GM18511 (cell line): Measurements from ENCODE around the gene FAM169A.
"Not testable (repeated sequence)": the region's sequence is repeated elsewhere in the genome, so short reads cannot be mapped to it uniquely, and the experiment has no call there.

ENCODE experiments used
- ATAC-seq: cut with Tn5 transposase; IDR thresholded peaks from one replicate; pipeline ENCODE4 v1.9.1; 2021; ENCODE audit warnings: mild to moderate bottlenecking, moderate library complexity; ENCODE audit not compliant: unreplicated experiment

FAM169A gene, protein sequence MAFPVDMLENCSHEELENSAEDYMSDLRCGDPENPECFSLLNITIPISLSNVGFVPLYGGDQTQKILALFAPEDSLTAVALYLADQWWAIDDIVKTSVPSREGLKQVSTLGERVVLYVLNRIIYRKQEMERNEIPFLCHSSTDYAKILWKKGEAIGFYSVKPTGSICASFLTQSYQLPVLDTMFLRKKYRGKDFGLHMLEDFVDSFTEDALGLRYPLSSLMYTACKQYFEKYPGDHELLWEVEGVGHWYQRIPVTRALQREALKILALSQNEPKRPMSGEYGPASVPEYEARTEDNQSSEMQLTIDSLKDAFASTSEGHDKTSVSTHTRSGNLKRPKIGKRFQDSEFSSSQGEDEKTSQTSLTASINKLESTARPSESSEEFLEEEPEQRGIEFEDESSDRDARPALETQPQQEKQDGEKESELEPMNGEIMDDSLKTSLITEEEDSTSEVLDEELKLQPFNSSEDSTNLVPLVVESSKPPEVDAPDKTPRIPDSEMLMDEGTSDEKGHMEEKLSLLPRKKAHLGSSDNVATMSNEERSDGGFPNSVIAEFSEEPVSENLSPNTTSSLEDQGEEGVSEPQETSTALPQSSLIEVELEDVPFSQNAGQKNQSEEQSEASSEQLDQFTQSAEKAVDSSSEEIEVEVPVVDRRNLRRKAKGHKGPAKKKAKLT

DNA sequence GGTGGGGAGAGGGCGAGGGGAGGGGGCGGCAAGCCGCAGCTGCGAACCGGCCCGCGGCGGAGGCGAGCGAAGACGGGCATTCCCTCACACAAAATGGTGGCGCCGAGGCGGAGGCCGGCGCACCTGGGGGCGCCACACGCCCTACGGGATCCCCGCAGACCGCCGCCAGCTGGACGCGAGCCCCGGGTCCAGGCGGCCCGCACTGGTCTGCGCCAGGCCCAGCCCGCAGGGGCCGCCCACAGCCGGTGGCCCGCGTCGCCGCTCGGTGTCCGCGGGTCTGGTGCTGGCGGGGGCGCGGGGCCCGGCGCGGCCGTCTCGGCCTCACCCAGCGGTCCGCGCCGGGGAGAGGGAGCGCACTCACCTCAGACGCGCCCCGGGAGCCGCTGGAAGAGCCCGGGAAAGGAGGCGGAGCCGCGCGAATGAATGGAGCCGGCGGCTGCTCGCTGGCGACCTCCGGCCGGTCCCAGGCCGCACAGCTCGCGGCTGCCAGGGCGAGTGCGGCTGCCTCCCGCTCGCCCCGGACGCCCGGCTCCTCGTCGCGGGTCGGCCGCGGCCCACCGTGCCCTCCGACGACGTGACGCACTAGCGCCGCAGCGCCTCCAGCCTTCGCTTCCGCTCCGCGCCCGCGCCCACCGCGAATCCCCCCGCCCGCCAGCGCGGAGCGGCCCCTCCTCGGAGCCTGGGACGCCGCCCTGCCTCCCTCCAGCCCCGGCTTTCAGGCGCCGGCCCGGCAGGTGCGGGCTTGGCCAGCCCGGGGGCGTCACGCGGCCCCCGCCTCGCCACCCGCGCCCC, at the start of gene FAM169A:
TSS of gene FAM169A (minus strand) at position 584 of the 792 bp plus-strand sequence. CDS start 24,711 bp downstream, outside the sequence.
- peak; percentile 56 for ATAC-seq

DNA sequence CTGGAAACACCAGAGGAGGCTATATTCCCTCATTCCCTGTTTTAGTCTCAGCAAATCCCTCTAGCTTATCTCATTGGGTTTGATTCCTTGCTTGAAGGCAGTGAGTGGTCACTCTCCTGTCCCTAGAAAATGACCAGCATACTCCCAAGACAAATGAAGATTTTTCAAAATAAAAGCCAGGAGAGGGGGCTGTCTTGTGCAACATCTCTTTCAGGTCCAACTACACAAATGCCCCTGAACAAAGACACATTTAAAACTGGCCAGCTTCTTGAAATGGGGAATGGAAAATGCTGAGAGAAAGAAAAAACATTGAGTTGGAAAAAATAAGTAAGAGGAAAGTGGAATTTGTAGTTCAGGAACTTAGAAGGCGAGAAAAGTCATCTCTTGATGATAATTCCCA, 49.3 kb upstream of the FAM169A start:
- no peak for ATAC-seq

DNA sequence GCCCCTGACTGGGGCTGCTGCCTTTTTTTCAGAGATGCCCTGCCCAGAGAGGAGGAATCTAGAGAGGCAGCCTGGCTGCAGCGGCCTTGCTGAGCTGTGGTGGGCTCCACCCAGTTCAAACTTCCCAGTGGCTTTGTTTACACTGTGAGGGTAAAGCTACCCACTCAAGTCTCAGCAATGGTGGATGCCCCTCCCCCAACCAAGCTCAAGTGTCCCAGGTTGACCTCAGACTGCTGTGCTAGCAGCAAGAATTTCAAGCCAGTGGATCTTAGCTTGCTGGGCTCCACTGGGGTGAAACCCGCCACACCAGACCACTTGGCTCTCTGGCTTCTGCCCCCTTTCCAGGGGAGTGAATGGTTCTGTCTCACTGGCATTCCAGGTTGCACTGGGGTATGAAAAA, 45.2 kb upstream of the FAM169A start:
- not testable (repeated sequence) for ATAC-seq

DNA sequence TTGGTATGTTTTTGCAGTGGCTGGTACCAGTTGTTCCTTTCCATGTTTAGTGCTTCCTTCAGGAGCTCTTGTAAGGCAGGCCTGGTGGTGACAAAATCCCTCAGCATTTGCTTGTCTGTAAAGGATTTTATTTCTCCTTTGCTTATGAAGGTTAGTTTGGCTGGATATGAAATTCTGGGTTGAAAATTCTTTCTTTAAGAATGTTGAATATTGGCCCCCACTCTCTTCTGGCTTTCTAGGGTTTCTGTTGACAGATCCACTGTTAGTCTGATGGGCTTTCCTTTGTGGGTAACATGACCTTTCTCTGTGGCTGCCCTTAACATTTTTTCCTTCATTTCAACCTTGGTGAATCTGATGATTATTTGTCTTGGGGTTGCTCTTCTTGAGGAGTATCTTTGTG, 43.7 kb upstream of the FAM169A start:
- not testable (repeated sequence) for ATAC-seq

DNA sequence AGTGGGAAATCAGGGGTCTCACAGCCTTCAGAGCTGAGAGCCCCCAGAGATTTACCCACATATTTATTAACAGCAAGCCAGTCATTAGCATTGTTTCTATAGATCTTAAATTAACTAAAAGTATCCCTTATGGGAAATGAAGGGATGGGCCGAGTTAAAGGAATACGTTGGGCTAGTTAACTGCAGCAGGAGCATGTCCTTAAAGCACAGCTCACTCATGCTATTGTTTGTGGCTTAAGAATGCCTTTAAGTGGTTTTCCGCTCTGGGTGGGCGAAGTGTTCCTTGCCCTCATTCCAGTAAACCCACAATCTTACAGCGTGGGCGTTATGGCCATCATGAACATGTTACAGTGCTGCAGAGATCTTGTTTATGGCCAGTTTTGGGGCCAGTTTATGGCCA, 42.0 kb upstream of the FAM169A start:
- ATAC-seq = not testable (repeated sequence)

DNA sequence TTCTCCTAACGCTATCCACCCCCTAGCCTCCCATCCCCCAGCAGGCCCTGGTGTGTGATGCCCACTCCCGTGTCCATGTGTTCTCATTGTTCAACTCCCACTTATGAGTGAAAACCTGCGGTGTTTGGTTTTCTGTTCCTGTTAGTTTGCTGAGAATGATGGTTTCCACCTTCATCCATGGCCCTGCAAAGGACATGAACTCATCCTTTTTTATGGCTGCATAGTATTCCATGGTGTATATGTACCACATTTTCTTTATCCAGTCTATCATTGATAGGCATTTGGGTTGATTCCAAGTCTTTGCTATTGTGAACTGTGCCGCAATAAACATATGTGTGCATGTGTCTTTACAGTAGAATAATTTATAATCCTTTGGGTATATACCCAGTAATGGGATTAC, 38.5 kb upstream of the FAM169A start:
- not testable (repeated sequence) for ATAC-seq

DNA sequence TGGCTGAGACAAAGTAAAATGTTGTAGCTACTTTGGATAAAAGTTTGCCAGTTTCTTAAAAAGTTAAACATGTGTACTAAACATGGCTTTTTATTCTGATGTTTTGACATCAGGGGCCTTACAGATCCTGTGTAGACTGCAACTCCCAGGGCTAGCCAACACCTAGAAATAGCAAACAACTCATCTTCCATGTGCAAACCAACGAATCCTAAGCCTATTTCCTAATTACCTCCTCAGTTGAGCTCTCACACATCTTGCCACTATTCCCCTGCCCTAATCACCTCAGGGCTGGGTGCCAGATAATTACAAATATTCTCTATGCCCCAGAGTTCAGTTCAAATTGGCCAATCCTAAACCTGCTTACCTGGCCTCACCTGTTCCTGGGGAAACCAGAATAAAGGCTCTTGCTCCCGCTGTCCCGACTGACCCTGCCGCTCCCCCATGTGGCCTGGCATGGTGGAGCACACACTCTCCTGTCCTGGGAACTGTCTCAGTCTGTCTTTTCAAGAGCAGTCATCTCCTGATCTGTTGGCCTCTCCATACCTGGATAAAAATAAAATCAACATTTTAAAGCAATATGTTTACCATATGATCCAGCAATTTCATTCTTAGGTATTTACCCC, 37.1 kb upstream of the FAM169A start:
- no peak for ATAC-seq

DNA sequence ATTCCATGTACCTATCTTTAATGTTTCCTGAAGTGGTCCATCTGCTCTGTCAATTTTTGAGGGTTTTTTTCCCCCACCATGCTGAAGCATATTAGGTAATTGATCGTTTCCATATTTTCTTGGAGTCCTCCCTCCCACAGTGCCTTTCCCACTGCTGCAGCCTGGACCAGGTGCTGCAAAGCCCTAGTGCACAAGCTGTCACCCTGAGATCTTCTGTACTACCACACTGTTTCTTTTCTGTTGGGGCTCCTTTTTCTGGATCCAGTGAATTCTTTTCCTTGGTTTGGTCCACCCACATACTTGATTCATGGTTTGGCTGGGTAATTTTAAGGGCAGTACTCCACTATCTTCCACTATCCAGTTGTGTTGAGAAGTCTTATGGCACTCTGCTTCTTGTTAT, 30.9 kb upstream of the FAM169A start:
- ATAC-seq = no peak

DNA sequence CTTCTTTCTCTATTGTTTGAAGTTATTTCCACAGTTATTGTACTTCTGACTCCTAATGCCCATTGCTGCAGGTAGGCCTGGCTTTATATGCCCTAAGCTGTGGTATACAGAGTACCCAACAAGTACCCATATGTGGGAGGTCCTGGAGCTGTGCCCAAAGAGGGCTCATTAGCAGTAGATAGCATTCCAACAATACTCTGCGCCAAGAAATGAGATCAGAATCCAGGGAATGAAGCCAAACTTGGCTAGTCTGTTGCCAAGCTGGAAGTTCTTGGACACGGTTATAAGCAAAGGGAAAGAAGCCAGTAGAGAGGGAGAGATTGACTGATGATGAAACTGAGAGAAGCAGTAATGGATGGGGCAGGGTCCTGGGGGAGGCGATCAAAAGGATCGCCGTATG, 29.7 kb upstream of the FAM169A start:
- no peak for ATAC-seq

DNA sequence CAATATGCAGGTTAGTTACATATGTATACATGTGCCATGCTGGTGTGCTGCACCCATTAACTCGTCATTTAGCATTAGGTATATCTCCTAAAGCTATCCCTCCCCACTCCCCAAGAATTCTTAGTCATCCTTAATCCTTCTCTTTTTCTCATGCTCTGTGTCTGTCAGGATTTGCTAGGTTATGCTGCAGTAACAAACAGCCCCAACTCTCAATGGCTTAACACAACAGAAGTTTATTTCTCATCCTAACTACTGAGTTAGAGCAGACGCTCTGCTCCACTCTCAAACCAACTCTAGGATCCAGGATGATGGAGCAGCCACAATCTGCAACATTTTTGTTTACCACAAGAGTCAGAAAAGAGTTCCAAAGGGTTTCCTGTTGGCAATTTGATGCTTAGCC, 28.2 kb upstream of the FAM169A start:
- ATAC-seq = no peak

DNA sequence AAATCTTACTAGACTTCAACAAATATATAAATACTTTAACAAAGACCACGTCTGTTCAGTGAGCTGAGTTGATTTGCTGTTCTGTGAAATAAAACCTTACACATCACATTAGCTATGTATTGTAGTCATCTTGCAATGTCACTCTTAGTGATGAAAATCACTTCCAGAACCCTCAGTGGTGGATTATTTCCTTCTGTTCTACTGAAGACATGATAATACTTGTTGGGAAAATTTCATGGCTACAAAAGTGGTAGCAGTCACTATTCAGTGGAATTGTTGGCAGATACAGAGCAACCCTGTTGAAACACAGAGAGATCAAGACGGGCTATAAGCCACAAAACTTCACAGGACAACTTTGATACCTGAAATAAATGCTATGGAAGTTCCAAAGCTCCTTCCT, 26.7 kb upstream of the FAM169A start:
- no peak for ATAC-seq

DNA sequence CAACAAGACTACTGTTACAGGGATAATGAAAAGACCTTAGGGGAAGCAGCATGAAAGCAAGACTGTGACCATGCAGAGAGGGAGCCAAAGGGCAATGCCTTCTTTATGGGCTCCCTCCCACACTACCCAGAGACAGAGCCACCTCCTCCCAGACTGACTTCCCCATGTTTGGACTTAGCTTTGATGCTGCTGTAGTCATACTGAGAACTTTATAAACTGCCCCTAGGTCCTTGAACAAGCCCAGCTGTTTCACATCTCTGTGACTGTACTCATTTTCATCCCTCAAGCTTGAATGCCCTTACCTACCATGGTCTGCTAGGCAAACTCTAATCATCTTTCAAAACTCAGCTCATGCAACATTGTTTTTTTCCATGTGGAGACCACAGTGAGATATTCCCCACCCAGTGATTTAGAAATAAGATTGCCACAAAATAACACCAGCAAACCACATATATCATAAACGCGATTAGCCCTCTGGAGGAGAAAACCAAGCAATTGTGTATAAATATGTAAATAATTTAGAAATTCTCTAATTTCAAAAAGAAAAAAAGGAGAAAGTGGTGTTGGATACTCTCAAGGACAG, 23.4 kb upstream of the FAM169A start:
- ATAC-seq = peak; percentile 71

DNA sequence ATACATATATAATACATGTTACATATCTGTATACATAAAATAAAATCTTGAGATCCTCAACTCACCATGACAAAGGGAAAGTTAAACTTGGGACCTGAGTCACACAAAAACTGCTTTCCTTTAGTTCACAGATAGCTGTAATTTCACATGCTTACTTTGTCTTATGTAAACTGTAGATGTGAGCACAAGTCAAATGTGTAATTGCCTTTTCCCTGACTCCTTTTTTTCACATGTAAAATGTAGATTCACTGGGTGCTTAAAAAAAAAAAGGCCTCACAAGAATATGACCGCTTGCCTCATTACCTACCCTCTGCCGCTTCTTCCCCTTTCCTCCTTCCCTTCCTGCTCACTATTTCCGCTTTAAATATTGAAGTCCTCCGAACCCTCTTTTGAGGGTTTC, 21.9 kb upstream of the FAM169A start:
- ATAC-seq = no peak

DNA sequence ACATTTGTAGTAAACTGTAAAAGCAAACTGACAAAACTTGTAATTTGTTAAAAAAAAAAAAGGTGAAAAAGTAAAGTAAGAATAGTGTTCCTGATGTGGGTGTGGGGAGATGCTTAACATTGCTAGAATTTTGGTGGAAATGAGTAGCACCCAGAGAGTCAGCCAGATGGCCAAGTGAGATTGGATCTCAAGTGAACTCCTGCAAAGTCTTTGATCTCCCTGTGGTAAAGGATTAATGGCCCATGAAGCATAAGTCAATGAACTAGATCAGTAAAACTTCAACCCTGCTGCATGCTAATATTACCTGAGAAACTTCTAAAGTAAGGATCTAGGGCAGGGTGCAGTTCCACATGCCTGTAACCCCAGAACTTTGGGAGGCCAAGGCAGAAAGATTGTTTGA, 19.0 kb upstream of the FAM169A start:
- ATAC-seq = no peak

DNA sequence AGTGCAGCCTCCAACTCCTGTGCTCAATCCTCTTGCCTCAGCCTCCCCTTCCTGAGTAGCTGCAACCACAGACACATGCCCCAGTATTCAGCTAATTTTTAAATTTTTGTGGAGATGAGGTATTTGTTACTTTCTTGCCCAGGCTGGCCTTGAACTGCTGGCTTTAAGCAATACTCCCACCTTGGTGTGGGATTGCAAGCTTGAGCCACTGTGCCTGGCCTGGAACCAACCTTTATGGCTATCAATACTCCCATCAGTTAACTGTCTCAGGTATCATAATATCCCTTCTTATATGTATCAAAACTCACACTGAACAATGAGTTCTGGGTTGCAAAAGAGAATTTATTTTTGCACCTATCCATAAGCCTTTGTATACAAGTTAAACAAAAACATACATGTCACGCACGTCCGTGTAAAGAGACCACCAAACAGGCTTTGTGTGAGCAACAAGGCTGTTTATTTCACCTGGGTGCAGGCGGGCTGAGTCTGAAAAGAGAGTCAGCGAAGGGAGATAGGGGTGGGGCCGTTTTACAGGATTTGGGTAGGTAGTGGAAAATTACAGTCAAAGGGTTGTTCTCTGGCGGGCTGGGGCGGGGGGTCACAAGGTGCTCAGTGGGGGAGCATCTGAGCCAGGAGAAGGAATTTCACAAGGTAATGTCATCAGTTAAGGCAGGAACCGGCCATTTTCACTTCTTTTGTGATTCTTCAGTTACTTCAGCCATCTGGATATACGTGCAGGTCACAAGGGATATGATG, 16.4 kb upstream of the FAM169A start:
- not testable (repeated sequence) for ATAC-seq

DNA sequence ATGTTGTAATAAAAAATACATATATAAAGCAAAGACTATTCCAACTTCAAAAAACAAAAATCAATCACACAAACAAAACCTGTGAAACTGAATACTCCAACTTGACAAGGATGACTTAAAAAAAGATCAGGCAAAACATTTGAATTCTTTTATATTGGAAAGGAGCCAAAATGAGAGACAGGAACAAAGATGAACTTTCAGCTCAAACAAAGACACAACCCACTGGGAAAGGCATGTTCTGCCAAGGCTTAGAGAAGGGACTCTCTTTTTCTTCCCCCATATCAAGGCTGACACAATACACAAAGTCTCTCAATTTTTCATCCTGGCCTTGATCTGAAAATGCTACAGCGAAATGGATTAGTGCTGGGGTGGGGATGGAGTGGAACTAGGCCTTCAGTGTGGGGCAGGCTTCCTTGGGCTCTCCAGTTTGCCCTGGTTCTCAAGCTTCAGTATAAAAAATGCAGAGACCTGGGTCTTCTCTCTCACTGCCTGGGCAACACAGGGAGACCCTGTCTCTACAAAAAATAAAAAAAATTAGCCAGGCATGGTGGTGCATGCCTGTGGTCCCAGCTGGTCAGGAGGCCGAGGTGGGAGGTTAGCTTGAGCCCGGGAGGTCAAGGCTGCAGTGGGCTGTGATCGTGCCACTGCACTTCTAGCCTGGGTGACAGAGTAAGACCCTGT, 11.6 kb upstream of the FAM169A start:
- ATAC-seq = no peak

DNA sequence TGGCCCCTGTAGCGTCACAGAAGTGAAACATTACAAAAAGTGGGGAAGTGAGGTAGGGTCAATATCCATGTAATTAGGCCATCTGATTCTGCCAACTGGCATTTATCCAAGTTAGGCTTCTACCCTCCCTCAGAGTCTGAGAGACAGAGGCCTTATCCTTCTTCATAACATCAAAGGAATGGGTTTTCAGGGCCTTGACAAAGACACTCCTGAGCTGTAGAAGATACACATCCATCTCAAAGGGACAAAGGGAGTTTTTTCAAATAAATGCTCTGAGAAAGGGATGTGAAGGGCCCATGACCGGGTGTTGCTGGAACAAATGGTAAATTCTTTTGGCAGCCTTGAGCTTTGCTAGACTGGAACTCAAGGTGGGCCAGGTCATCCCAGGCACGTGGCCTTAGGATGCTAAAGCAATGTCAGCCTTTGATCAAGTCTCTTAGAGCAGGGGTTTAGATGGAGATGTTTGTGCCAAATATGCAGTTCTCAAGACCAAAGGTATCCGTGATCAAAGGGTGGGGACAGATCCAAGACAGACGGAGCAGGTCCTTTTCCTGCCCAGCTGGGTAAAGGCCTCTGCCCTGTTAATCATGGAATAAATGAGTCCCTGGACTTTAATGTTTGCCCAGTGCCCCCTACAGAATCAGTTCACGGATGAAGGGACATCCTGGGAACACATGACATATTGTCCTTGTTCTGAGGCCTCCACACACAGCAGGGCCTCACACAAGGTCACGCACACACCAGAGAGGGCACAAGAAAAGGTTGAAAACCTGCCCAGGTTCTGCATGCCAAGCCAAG, 10.0 kb upstream of the FAM169A start:
- ATAC-seq = no peak

DNA sequence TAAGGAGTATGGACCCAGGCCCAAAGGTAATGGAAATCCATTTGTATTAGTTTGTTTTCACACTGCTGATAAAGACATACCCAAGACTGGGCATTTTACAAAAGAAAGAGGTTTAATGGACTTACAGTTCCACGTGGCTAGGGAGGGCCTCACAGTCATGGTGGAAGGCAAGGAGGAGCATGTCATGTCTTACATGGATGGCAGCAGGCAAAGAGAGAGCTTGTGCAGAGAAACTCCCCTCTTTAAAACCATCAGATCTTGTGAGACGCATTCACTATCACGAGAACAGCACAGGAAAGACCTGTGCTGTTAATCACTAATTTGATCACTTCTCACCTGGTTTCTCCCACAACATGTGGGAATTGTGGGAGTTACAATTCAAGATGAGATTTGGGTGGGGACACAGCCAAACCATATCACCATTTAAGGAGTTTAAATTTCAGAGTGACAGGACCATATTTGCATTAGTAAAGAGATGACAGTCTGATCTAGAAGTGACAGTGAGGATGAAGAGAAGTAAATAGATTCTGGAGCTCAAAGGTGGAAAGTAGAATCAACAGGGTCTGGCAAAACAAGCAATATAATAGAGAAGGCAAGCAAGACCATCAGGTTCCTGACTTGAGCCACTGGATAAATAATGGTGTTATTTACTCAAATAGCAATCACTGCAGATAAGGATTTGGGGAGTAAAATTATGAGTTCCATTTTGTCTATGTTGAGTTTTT, 7.5 kb upstream of the FAM169A start:
- no peak for ATAC-seq
